Urothelium cell line (cell line): ENCODE measurements around the gene MAS1.
A peak's percentile ranks its signal among the peaks of the same experiment; 100 is the strongest.
"Not testable (repeated sequence)": the region's sequence is repeated elsewhere in the genome, so short reads cannot be mapped to it uniquely, and the experiment has no call there.

Source experiments
- DNase-seq: peaks from one replicate; pipeline ENCODE4 v3.0.0; 2011; ENCODE audit warnings: low spot score, mixed read lengths
- FAIRE-seq: peaks from 2 replicates; lab custom pipeline; 2011; peaks lifted over from hg19 to GRCh38; lab: Jason Lieb, UNC

MAS1 gene

DNA sequence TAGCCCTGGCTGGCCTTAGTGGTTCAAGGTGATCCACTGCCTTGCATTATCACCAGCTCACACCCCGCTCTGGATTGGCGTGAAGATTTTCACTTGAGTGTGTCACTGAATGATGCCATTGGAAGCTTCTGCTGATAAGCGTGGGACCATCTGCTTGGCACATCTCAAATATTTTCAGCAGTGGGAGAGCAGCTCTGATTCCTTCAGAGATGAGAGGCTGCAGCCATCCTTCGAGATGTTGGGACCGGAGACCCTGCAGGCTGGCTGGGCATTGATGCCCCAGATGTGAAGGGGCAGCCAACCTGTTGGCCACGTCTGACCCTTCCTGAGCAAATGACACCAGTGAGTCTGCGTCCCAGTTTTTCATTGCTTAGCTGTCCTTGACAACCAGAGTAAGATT is at the start of gene MAS1:
MAS1 (plus strand) TSS at position 197 of the 400 bp plus-strand sequence. CDS start 15,968 bp downstream, outside the sequence.
- DNase-seq (no peak), FAIRE-seq (no peak)

DNA sequence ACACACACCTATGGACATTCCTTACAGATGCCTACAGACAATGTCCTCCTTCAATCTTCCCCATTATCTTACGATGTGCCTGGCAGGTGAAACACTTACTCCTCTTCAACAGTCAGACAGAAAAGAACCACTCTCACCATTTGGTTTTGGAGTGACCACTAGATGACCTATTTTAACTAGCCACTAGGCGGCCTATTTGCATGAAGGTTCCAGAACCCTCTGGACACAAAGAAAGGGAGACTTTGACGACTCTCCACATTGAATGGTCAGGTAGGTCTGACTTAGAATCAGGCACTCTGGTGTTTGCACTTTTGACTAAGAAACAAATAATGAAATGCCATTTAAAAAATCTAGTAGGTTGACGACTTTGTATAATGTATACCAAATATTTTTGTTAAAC is 48.8 kb upstream of the MAS1 start:
- FAIRE-seq (no peak), DNase-seq (peak; percentile 21)

DNA sequence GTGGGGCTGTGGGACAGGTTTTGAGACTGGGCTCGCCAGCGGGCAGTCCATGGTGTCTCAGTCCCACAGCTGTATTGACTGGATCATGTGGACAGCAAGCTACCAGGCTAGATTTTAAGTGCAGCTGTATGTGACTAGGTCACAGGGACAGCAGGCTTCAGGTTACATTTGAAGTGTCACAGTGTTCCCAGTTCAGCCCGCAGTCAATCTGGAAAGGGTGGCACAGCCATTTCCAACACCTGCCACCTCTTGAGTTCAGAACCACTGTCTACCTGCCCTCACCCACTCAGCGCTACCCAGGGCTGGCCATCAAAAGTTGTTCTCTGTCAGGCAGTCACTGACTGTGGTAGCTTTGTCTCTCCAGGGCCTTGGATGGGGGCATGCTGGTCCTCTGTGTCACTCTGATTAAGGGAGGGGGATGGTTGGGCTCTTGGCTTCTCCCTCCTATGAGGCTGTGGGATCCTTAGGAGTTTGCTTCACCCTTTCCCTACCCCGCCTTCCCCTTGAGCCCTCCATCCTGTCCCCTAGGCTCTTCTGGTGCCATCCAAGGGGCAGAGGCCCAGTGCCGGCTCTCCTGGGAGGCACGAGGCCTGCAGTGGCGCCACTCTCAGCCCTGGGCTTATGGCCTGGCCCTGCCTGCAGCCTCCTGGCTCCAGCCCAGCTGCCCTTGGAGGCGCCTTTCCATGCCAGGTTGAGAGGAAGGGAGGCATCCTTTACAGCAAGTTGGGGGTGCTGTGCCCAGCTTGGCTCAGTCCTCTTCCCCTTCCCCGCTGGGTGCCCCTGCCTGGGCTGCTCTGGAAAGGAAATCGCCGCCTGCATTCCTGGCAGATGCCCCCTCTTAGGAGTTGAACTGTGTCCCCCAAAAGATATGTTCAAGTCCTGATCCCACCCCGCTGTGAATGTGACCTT is 45.8 kb upstream of the MAS1 start:
- no peak for FAIRE-seq

GRCh38 chr6:159848552-159848951 is 42.2 kb upstream of the MAS1 start:
- FAIRE-seq, DNase-seq: not testable (repeated sequence)

More for the DNA sequence above, 45.8 kb upstream of the MAS1 start:
- no peak for DNase-seq

DNA sequence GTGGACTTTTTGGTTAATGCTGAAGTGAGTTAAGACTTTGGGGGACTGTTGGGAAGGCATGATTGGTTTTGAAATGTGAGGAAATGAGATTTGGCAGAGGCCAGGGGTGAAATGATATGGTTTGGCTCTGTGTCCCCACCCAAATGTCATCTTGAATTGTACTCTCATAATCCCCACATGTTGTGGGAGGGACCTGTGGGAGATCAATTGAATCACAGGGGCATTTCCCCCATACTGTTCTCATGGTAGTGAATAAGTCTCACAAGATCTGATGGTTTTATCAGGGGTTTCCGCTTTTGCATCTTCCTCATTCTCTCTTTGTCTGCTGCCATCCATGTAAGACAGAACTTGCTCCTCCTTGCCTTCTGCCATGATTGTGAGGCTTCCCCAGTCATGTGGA is 40.9 kb upstream of the MAS1 start:
- not testable (repeated sequence) for DNase-seq, FAIRE-seq

DNA sequence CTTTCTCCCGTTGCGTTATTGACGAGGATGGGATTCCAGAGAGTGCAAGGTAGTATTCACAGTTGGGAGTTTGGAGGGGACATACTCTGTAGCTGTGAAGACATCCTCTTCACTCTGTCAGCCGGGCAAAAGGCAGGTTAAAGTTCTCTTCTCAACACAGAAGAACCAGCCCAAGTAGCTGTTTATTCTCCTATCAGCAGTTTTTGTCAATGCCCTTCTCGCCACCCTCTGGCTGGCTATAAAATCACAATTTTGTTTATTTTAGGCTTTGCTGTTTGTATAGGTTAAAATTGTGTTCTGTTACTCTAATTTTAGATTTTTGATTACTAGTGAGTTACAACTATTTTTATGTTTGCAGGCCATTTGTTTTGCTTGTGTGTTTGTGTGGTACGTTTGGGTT is 37.9 kb upstream of the MAS1 start:
- DNase-seq (no peak), FAIRE-seq (no peak)

- FAIRE-seq (no peak), DNase-seq (no peak)
These were observed 37.0 kb upstream of the MAS1 start for GRCh38 chr6:159853754-159854153.

- DNase-seq: no peak
These were observed 35.8 kb upstream of the MAS1 start for GRCh38 chr6:159854959-159855358.

GRCh38 chr6:159858259-159858658 is 32.5 kb upstream of the MAS1 start:
- no peak for DNase-seq
- FAIRE-seq: no peak

More at GRCh38 chr6:159854959-159855358, 35.8 kb upstream of the MAS1 start:
- FAIRE-seq: no peak

DNA sequence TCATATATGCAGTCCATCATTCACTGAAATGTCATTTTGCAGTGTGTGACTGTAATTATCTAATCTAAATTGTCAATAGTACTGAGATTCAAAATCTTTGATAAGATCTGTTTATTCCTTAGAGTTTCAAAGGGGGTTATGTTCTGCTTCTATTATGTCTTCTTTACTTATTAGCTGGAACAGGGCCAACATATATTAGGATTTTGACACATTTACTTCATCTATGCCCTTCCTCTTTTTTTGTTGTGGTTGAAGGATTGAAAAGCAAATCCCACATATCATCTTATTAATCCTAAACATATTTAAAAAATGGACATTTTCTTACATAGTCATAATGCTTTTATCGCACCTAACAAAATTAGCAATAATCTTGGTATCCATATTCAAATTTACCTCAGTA is 30.3 kb upstream of the MAS1 start:
- no peak for DNase-seq
- FAIRE-seq: no peak

- DNase-seq: no peak
- FAIRE-seq: no peak
These were observed 28.7 kb upstream of the MAS1 start for GRCh38 chr6:159862103-159862502.

DNA sequence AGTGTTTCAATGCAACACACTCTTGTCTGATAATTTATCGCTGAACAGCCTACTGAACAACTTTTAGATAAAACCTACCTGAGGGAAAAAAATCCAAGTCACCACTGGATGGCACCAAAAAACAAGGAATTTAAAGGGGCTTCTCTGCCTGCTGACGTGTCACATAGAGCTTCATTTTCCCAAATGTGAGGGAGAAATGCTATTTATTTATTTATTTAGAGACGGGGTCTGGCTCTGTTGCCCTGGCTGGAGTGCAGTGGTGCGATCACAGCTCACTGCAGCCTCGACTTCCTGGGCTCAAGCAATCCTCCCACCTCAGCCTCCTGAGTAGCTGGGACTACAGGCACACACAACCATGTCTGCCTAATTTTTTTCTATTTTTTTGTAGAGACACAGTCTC is 27.4 kb upstream of the MAS1 start:
- FAIRE-seq: not testable (repeated sequence)
- DNase-seq: peak; percentile 61

- DNase-seq: no peak
- FAIRE-seq: no peak
These were observed 25.4 kb upstream of the MAS1 start for GRCh38 chr6:159865226-159865920.

DNA sequence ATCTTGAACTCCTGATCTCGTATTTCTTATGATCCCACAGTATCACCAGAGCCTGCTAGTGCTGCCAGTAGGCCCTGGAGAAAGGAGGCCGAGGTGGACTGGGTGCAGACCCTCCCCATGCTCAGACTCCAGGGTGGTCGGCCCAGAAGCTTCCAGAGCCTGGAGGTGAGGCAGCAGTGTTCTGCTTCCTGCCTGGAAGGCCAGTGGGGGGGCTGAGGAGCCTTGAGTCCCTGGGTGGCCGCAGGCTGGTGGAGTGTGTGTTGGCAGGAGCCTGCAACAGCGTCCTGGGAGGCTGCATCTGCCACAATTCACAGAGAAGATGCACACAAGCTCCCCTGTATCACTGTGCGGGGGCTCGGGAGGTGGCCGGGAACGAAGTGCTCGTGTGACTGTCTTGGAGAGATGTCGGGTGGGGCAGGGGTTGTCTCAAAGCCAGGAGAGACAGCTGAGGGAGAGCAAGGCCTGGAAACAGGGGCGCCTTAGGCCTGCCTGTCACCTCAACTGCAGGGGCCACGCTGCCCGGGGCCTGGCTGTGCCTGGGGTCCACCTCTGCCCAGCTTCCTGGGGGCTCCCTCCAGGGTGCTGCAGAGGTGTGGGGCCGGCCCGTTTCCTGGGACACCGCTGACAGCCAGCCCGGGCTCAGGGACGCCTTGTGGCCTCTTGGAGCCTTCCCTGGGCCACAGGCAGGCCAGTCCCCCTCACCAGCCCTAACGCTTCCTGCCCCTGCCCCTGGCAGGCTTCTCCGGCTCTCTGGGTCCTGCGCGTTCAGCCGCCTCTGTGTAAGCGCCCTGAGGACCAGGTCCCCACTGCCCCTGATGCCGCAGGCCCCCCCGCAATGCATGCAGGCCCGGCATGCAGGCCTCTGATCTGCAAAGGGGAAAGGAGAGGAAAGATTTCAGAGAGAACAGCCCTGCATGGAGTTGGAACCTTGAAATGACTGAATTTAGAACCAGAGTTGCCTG is 24.2 kb upstream of the MAS1 start:
- FAIRE-seq (no peak), DNase-seq (no peak)

DNA sequence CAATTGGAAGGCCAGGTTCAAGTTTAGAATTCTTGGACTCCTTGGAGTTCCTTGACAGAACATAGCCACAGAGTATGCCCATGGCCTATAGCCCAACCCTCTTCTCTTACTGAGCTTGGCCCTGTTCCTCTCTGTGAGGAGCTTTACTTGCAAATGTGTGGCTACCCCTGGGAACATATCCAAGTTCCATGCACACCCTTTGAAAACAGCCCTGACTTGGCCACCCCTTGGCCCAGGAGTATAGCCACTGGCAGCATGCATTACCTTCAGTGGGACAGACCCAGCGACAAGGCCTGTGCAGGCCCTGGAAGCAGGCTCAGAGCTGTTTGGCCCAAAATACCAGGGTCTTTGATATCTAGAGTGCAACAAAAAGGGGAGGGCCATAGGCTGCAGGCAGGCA is 19.5 kb upstream of the MAS1 start:
- DNase-seq (no peak), FAIRE-seq (no peak)

GRCh38 chr6:159871906-159872305 is 18.9 kb upstream of the MAS1 start:
- DNase-seq (no peak), FAIRE-seq (no peak)

GRCh38 chr6:159874435-159874834 is 16.4 kb upstream of the MAS1 start:
- DNase-seq (no peak), FAIRE-seq (no peak)

DNA sequence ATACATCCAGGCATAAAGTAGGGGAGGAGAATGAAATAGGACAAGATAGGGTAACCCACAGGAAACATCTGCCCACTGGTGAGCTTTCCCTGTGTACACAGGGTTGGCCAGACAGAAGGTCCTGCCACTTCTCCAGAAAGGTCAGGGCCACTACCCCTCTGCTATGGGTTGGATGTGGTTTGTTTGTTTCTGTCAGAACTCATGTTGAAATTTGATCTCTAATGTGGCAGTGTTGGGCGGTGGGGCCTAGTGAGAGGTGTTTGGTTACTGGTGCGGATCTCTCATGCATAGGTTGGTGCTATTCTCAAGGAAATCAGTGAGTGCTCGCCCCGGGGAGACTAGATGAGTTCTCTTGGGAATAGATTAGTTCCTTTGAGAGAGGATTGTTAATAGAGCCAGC is 15.6 kb upstream of the MAS1 start:
- no peak for DNase-seq
- no peak for FAIRE-seq

GRCh38 chr6:159876242-159876641 is 14.5 kb upstream of the MAS1 start:
- no peak for FAIRE-seq
- DNase-seq: no peak

DNA sequence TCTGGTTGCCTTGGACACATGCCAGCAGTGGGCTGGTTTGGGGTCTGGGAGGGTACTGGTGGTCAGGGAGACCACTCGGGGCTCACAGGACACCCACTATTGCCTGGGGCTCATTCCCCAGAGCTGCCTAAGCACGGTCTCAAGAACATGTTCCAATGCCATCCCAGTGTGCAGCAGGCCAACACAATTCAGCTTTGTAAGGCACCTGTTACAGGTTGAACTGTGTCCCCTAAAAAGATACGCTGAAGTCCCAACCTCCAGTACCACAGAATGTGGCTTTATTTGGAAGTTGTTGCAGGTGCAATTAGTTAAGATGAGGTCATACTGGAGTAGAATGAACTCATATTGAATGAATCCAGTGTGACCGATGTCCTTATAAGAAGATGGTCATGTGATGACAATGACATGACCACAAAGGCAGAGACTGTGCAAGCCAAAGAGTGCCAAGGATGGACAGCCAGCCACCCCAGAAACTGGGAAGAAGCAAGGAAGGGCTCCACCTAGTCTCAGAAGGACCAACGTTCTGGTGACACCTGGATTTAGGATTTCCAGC is 13.5 kb upstream of the MAS1 start:
- no peak for DNase-seq
- no peak for FAIRE-seq
